HepG2 (cell line): ENCODE data around the gene KIAA1328. TPM values are rescaled to one million over a fixed set of nuclear protein-coding genes. Genes with fewer than 3 reads are reported as not detected.

Experiments used
- ATAC-seq: fragments of 200-7000 bp; cut with Tn5 transposase; 3 replicates; pipeline ENCODE4 v1.9.1; 2020; ENCODE audit warnings: mild to moderate bottlenecking, moderate library complexity
- BruUV-seq: library from RNA; stranded (reverse); fragments of 400-500 nt; replicated peaks from 2 replicates; lab custom pipeline; 2021; lab: Mats Ljungman, UMichigan
- CTCF ChIA-PET: fragments of 300-600 bp; formaldehyde crosslinking; extraction: SDS; loops from one replicate; lab custom pipeline; 2021; ENCODE audit warnings: low total read pairs, inconsistent platforms, low intra/inter-chr PET ratio; lab: Yijun Ruan, JAX
- POLR2A ChIA-PET: fragments of 350-600 bp; sonication (Branson Sonifier 250); formaldehyde crosslinking; loops from one replicate; lab custom pipeline; 2020; ENCODE audit warnings: antibody characterized with exemption, inconsistent platforms; lab: Yijun Ruan, JAX
- DNase-seq: peaks from one replicate; pipeline ENCODE4 v3.0.0-alpha.2; 2015; ENCODE audit warnings: low spot score
- FAIRE-seq: peaks from 3 replicates; lab custom pipeline; 2011; peaks lifted over from hg19 to GRCh38; lab: Jason Lieb, UNC
- H2AFZ ChIP-seq: one replicate; pipeline ENCODE4 v1.6.1; 2011; ENCODE audit warnings: low read length, inconsistent platforms
- H3K27ac ChIP-seq: fragments of 300-600 bp; 3 replicates; pipeline ENCODE4 v1.8.0; 2011; ENCODE audit warnings: mixed run types, mild to moderate bottlenecking, mixed read lengths, low read length, inconsistent platforms; ENCODE audit not compliant: insufficient read depth; ENCODE audit errors: extremely low read length
- H3K27me3 ChIP-seq, 2 experiments: fragments of 200-600 bp in 1 of 2; 2 replicates in 1 of 2; 3 replicates in 1 of 2; pipeline versions ENCODE4 v1.6.0 to v1.8.0; 2011; ENCODE audit warnings: low read length in 2 of 2, mild to moderate bottlenecking in 2 of 2, moderate library complexity in 2 of 2, inconsistent platforms in 1 of 2; ENCODE audit not compliant: insufficient read depth in 2 of 2, control insufficient read depth in 1 of 2
- H3K36me3 ChIP-seq, 2 experiments: fragments of 200-600 bp in 1 of 2; replicated peaks in 1 of 2; 2 replicates in 1 of 2; 3 replicates in 1 of 2; pipeline versions ENCODE4 v1.5.1 to v1.8.0; 2011; ENCODE audit warnings: low read length in 2 of 2, inconsistent platforms in 1 of 2; ENCODE audit not compliant: insufficient read depth in 2 of 2, control insufficient read depth in 1 of 2
- H3K4me1 ChIP-seq: 2 replicates; pipeline ENCODE4 v1.5.1; 2012; ENCODE audit warnings: low read length, inconsistent platforms; ENCODE audit not compliant: insufficient read depth
- H3K4me2 ChIP-seq: 2 replicates; pipeline ENCODE4 v1.6.0; 2011; ENCODE audit warnings: low read depth, low read length, inconsistent platforms
- H3K4me3 ChIP-seq, 3 experiments: fragments of 200-600 bp in 1 of 3; sonication (generic), shearing (Covaris generic) in 1 of 3; replicated peaks in 1 of 3; 2 replicates each; pipeline ENCODE4 v1.5.1; 2011 to 2016; ENCODE audit warnings: low read length in 3 of 3, inconsistent platforms in 2 of 3, low read depth in 2 of 3, mild to moderate bottlenecking in 2 of 3, control low read depth in 1 of 3, mixed read lengths in 1 of 3; ENCODE audit not compliant: insufficient read depth in 1 of 3
- H3K79me2 ChIP-seq: one replicate; pipeline ENCODE4 v1.6.1; 2011; ENCODE audit warnings: low read length, inconsistent platforms; ENCODE audit not compliant: insufficient read depth
- H3K9ac ChIP-seq: 2 replicates; pipeline ENCODE4 v1.6.0; 2011; ENCODE audit warnings: mild to moderate bottlenecking, low read depth, low read length, inconsistent platforms; ENCODE audit not compliant: insufficient read depth
- H3K9me3 ChIP-seq: 2 replicates; pipeline ENCODE4 v1.5.1; 2012; ENCODE audit warnings: mild to moderate bottlenecking, low read length
- H4K20me1 ChIP-seq: 2 replicates; pipeline ENCODE4 v1.6.0; 2011; ENCODE audit warnings: inconsistent platforms, mild to moderate bottlenecking, low read length, moderate library complexity; ENCODE audit not compliant: insufficient read depth
- AKNA ChIP-seq: sonication (generic); formaldehyde crosslinking; IDR thresholded peaks from 2 replicates; pipeline ENCODE4 v1.4.0; 2020; ENCODE audit warnings: missing genetic modification reagents, borderline replicate concordance
- ARNTL ChIP-seq: sonication (generic); formaldehyde crosslinking; IDR thresholded peaks from 2 replicates; pipeline ENCODE4 v1.4.0; 2020; ENCODE audit warnings: mild to moderate bottlenecking, missing genetic modification reagents
- ATF7 ChIP-seq, 2 experiments: fragments of 450-650 bp in 1 of 2; sonication (generic) in 1 of 2; formaldehyde crosslinking in 1 of 2; IDR thresholded peaks; 2 replicates each; pipeline versions ENCODE4 v1.4.0 to v1.6.1; 2016 to 2020; ENCODE audit warnings: antibody characterized with exemption in 1 of 2, mild to moderate bottlenecking in 1 of 2, missing genetic modification reagents in 1 of 2
- CREM ChIP-seq, 2 experiments: sonication (generic) in 1 of 2; formaldehyde crosslinking in 1 of 2; IDR thresholded peaks; 2 replicates each; pipeline versions ENCODE4 v1.4.0 to v1.6.1; 2016 to 2020; ENCODE audit warnings: antibody characterized with exemption in 1 of 2, mild to moderate bottlenecking in 1 of 2, missing genetic modification reagents in 1 of 2
- FOXO1 ChIP-seq: sonication (generic); formaldehyde crosslinking; IDR thresholded peaks from 2 replicates; pipeline ENCODE4 v1.4.0; 2020; ENCODE audit warnings: missing genetic modification reagents
- KAT8 ChIP-seq: IDR thresholded peaks from 2 replicates; pipeline ENCODE4 v1.6.1; 2016; ENCODE audit warnings: missing genetic modification reagents, missing compliant biosample characterization
- MLX ChIP-seq: IDR thresholded peaks from 2 replicates; pipeline ENCODE4 v1.6.1; 2016
- POGK ChIP-seq: sonication (generic); formaldehyde crosslinking; conservative IDR thresholded peaks from 2 replicates; pipeline ENCODE4 v1.8.0; 2022; ENCODE audit warnings: mild to moderate bottlenecking, moderate library complexity, missing genetic modification reagents
- PREB ChIP-seq: sonication (generic); formaldehyde crosslinking; IDR thresholded peaks from 2 replicates; pipeline ENCODE4 v1.4.0; 2020; ENCODE audit warnings: missing genetic modification reagents
- RBFOX2 ChIP-seq: fragments of 200-400 bp; formaldehyde crosslinking; IDR thresholded peaks from 2 replicates; pipeline ENCODE4 v1.6.1; 2017; ENCODE audit warnings: low read depth, mild to moderate bottlenecking, low read length
- XRCC5 ChIP-seq: fragments of 200-400 bp; formaldehyde crosslinking; optimal IDR thresholded peaks from 2 replicates; pipeline ENCODE3; 2017; ENCODE audit warnings: mild to moderate bottlenecking, low read length
- ZNF326 ChIP-seq: sonication (generic); formaldehyde crosslinking; IDR thresholded peaks from 2 replicates; pipeline ENCODE4 v1.4.0; 2020; ENCODE audit warnings: missing genetic modification reagents, borderline replicate concordance
- WGBS: methylation state at CpG from one replicate; pipeline ENCODE4 v1.1.6; 2017; ENCODE audit warnings: low lambda C conversion rate; 5-methylcytosine and 5-hydroxymethylcytosine counted together
- in situ Hi-C: cut with HindIII; loops from 2 replicates; pipeline ENCODE4 v1.10.0; 2017; ENCODE audit warnings: low pct_unique_long_range_greater_than_20kb; ENCODE audit not compliant: extremely low pct_ligation_motif_present
- intact Hi-C: fragments of 100-400 bp; cut with micrococcal nuclease; formaldehyde crosslinking; loops from one replicate; pipeline ENCODE4 v1.10.0; 2022; ENCODE audit not compliant: unreplicated experiment
- polyA plus RNA-seq, 8 experiments: library from polyadenylated mRNA; depleted of rRNA in 3 of 8; stranded (reverse) in 7 of 8; unstranded in 1 of 8; fragments of >200 nt; fragmentation: Illumina TruSeq in 4 of 8; extraction: Trizol in 4 of 8; gene quantifications; 2 replicates each; pipeline versions ENCODE4 v1.2.1 to v1.2.3, GENCODE V29; 2011 to 2016; ENCODE audit warnings: low read depth in 4 of 8, missing spikeins in 1 of 8, mixed read lengths in 1 of 8; ENCODE audit not compliant: insufficient read depth in 1 of 8
- total RNA-seq, 5 experiments: library from RNA; depleted of rRNA; stranded (reverse); fragments of >200 nt; fragmentation: Illumina TruSeq; extraction: Trizol; gene quantifications; 2 replicates each; pipeline ENCODE4 v1.2.3, GENCODE V29; 2016; ENCODE audit warnings: low read depth in 1 of 5

Gene KIAA1328
- total and polyA plus RNA-seq, 2 of the 13 experiments (the other 11 are each of a cell fraction or from before 2014, with no cell fraction given): 4.1 to 6.0 TPM

- TF ChIP-seq FOXO1 (CRISPR knock-in tag) (no peak), ARNTL (CRISPR knock-in tag) (no peak)
- TF ChIP-seq, all 625 proteins: peak for 0
These were observed 409.6 kb downstream of the KIAA1328 start (continued) for GRCh38 chr18:37238282-37239108.

GRCh38 chr18:37242091-37242490, 413.2 kb downstream of the KIAA1328 start:
- FAIRE-seq (no peak), ATAC-seq (no peak), DNase-seq (no peak)
- BruUV-seq: no TSS peak
- in situ Hi-C loops: no loop called here
- CTCF ChIA-PET: no interaction called here
- no peaks in the 10 kb centered on the region for H3K79me2 ChIP-seq
- POLR2A ChIA-PET: no interaction called here
- H2AFZ ChIP-seq: no peak overlapping the region
- no peaks in the 10 kb centered on the region for H3K4me1 ChIP-seq
- no peaks in the 10 kb centered on the region; a peak in 1 of 5 replicates for H3K27me3 ChIP-seq
- no peaks in the 10 kb centered on the region for H3K36me3 ChIP-seq
- 25% methylated on average over 4 of the region's 6 CpGs for WGBS
- intact Hi-C loops: no loop called here
- no peaks in the 10 kb centered on the region for H3K9me3 ChIP-seq
- H3K9ac ChIP-seq: no peak overlapping the region
- H3K4me3 ChIP-seq: no peak overlapping the region
- H3K27ac ChIP-seq: no peak overlapping the region
- H3K4me2 ChIP-seq: no peak overlapping the region
- H4K20me1 ChIP-seq: no peaks in the 10 kb centered on the region
- TF ChIP-seq ZNF326 (no peak), CREM (IDR thresholded peaks at IDR 0.05) (no peak), CREM (CRISPR knock-in tag; IDR thresholded peaks at IDR 0.05) (no peak), XRCC5 (no peak), AKNA (no peak), ATF7 (IDR thresholded peaks at IDR 0.05) (no peak), ATF7 (CRISPR knock-in tag; IDR thresholded peaks at IDR 0.05) (no peak), MLX (no peak), POGK (no peak), PREB (CRISPR knock-in tag) (no peak), RBFOX2 (no peak), KAT8 (CRISPR knock-in tag) (no peak)
